GM23338 (cell line): ENCODE data around the gene CTDSPL. TPM values are rescaled to one million over a fixed set of nuclear protein-coding genes. Genes with fewer than 3 reads are reported as not detected.

Experiments used
- ATAC-seq: fragments of 200-7000 bp; cut with Tn5 transposase; 3 replicates; pipeline ENCODE4 v1.9.1; 2020
- DNase-seq: peaks from one replicate; pipeline ENCODE4 v3.0.0-alpha.2; 2015; ENCODE audit warnings: low spot score
- H2AFZ ChIP-seq: fragments of 200-600 bp; sonication (generic); 2 replicates; pipeline ENCODE4 v1.8.0; 2016; ENCODE audit warnings: antibody characterized with exemption, mild to moderate bottlenecking, moderate library complexity
- H3F3A ChIP-seq: fragments of 200-600 bp; sonication (generic); replicated peaks from 2 replicates; pipeline ENCODE4 v1.8.0; 2017; ENCODE audit warnings: antibody characterized with exemption, mixed run types, low read depth
- H3K27ac ChIP-seq: fragments of 200-600 bp; sonication (generic); 2 replicates; pipeline ENCODE4 v1.6.1; 2016; ENCODE audit warnings: low read depth
- H3K27me3 ChIP-seq: fragments of 200-600 bp; sonication (generic); 2 replicates; pipeline ENCODE4 v1.8.0; 2016; ENCODE audit warnings: mild to moderate bottlenecking, mixed run types, moderate library complexity; ENCODE audit not compliant: insufficient read depth
- H3K36me3 ChIP-seq: fragments of 200-600 bp; sonication (generic); 2 replicates; pipeline ENCODE4 v1.8.0; 2016; ENCODE audit warnings: mild to moderate bottlenecking; ENCODE audit not compliant: insufficient read depth
- H3K4me1 ChIP-seq: fragments of 200-600 bp; sonication (generic); 2 replicates; pipeline ENCODE4 v1.8.0; 2016; ENCODE audit warnings: mild to moderate bottlenecking, moderate library complexity; ENCODE audit not compliant: insufficient read depth
- H3K4me2 ChIP-seq: fragments of 200-600 bp; sonication (generic); 2 replicates; pipeline ENCODE4 v1.7.1; 2017; ENCODE audit warnings: mixed run types
- H3K4me3 ChIP-seq: fragments of 200-600 bp; sonication (generic); 2 replicates; pipeline ENCODE4 v1.6.1; 2016; ENCODE audit warnings: mixed run types
- H3K79me2 ChIP-seq: fragments of 200-600 bp; sonication (generic); replicated peaks from 2 replicates; pipeline ENCODE4 v1.8.0; 2017; ENCODE audit warnings: mild to moderate bottlenecking; ENCODE audit not compliant: insufficient read depth
- H3K9me2 ChIP-seq: fragments of 200-600 bp; sonication (generic); 2 replicates; pipeline ENCODE4 v1.8.0; 2017; ENCODE audit not compliant: insufficient read depth
- H4K20me1 ChIP-seq: fragments of 200-600 bp; sonication (generic); replicated peaks from 2 replicates; pipeline ENCODE4 v1.8.0; 2017; ENCODE audit warnings: mild to moderate bottlenecking; ENCODE audit not compliant: insufficient read depth
- H3K27ac Mint-ChIP-seq: 2 replicates; pipeline ENCODE4 v1.8.0; 2020; ENCODE audit warnings: inconsistent platforms, mild to moderate bottlenecking, moderate library complexity, mixed read lengths
- H3K27me3 Mint-ChIP-seq: 3 replicates; pipeline ENCODE4 v1.8.0; 2022; ENCODE audit warnings: low read depth, mild to moderate bottlenecking, moderate library complexity, mixed read lengths, inconsistent platforms; ENCODE audit not compliant: insufficient read depth, poor library complexity
- H3K36me3 Mint-ChIP-seq: 3 replicates; pipeline ENCODE4 v1.8.0; 2021; ENCODE audit warnings: low read depth, mild to moderate bottlenecking, inconsistent platforms, moderate library complexity, mixed read lengths
- H3K4me1 Mint-ChIP-seq: 3 replicates; pipeline ENCODE4 v1.8.0; 2020; ENCODE audit warnings: mild to moderate bottlenecking, inconsistent platforms, mixed read lengths
- H3K4me3 Mint-ChIP-seq: 3 replicates; pipeline ENCODE4 v1.8.0; 2021; ENCODE audit warnings: moderate library complexity, mild to moderate bottlenecking, inconsistent platforms, mixed read lengths
- H3K9me3 Mint-ChIP-seq: 3 replicates; pipeline ENCODE4 v1.8.0; 2020; ENCODE audit warnings: moderate library complexity, mild to moderate bottlenecking, inconsistent platforms, mixed read lengths
- CREB1 ChIP-seq: fragments of 250-450 bp; sonication (Bioruptor Pico); IDR thresholded peaks from 2 replicates; pipeline ENCODE4 v1.5.0; 2020; ENCODE audit warnings: low read depth, mild to moderate bottlenecking, moderate library complexity
- EZH2 ChIP-seq: fragments of 200-600 bp; sonication (generic); IDR thresholded peaks from one replicate; pipeline ENCODE4 v1.8.0; 2017; ENCODE audit warnings: antibody characterized with exemption, mild to moderate bottlenecking, low read depth; ENCODE audit not compliant: unreplicated experiment
- JUNB ChIP-seq: IDR thresholded peaks from one replicate; pipeline ENCODE4 v1.6.1; 2016; ENCODE audit warnings: antibody characterized with exemption; ENCODE audit not compliant: unreplicated experiment
- NANOG ChIP-seq: IDR thresholded peaks from 2 replicates; pipeline ENCODE4 v1.6.1; 2016; ENCODE audit warnings: antibody characterized with exemption, borderline replicate concordance
- POLR2AphosphoS5 ChIP-seq: IDR thresholded peaks from 2 replicates; pipeline ENCODE4 v1.6.1; 2016; ENCODE audit warnings: antibody characterized with exemption, low read depth
- REST ChIP-seq: IDR thresholded peaks from one replicate; pipeline ENCODE4 v1.6.1; 2018; ENCODE audit warnings: antibody characterized with exemption; ENCODE audit not compliant: unreplicated experiment
- STAT1 ChIP-seq: IDR thresholded peaks from one replicate; pipeline ENCODE4 v1.6.1; 2016; ENCODE audit warnings: antibody characterized with exemption; ENCODE audit not compliant: unreplicated experiment
- ZNF114 ChIP-seq: fragments of 250-450 bp; sonication (Bioruptor Pico); IDR thresholded peaks from 2 replicates; pipeline ENCODE4 v1.5.0; 2020; ENCODE audit warnings: mild to moderate bottlenecking, moderate library complexity
- ZNF331 ChIP-seq: fragments of 250-450 bp; sonication (Bioruptor Pico); IDR thresholded peaks from 2 replicates; pipeline ENCODE4 v1.5.0; 2020; ENCODE audit warnings: low read depth, mild to moderate bottlenecking, moderate library complexity
- polyA plus RNA-seq: library from polyadenylated mRNA; unstranded; fragments of >200 nt; fragmentation: Nextera tagmentation; extraction: Ambion mirVana; gene quantifications from 2 replicates; pipeline ENCODE4 v1.2.1, GENCODE V29; 2016
- total RNA-seq: library from RNA; depleted of rRNA; stranded (reverse); fragments of >200 nt; shearing (Covaris generic); gene quantifications from 2 replicates; pipeline ENCODE4 v1.2.3, GENCODE V29; 2014

CTDSPL gene
- total and polyA plus RNA-seq, 2 experiments from 2014 or later, result 23.2 to 42.0 TPM

GRCh38 chr3:37859354-37859753 is 2.3 kb upstream of the CTDSPL start (continued):
- TF ChIP-seq REST (no peak), NANOG (no peak), EZH2 (no peak), ZNF114 (no peak), JUNB (no peak), STAT1 (no peak)

- Histone ChIP-seq H3K4me3 (peak overlapping the region; percentile 87; the same call in 1 of the 2 replicates), H3K27me3 (peaks cover 11% of the 10 kb centered on the region), H3F3A (no peaks in the 10 kb centered on the region), H3K27ac (no peak overlapping the region), H3K79me2 (peaks cover 26% of the 10 kb centered on the region), H3K4me2 (peak overlapping the region; percentile 72), H4K20me1 (peaks cover 1% of the 10 kb centered on the region; the same call in 1 of the 2 replicates), H3K36me3 (no peaks in the 10 kb centered on the region), H3K9me2 (no peaks in the 10 kb centered on the region; the same call in 1 of the 2 replicates), H3K4me1 (peaks cover 19% of the 10 kb centered on the region), H2AFZ (peak overlapping the region; percentile 87; the same call in 1 of the 2 replicates)
- H3K9me3 Mint-ChIP-seq, result peaks cover 5% of the 10 kb centered on the region; the same call in 2 of the 3 replicates
- TF ChIP-seq CREB1 (CRISPR knock-in tag) (no peak), POLR2AphosphoS5 (no peak), EZH2 (no peak), JUNB (no peak)
- H3K4me3 Mint-ChIP-seq, result no peak overlapping the region
- H3K27me3 Mint-ChIP-seq, result peaks cover 30% of the 10 kb centered on the region
- DNase-seq (no peak), ATAC-seq (no peak)
- H3K36me3 Mint-ChIP-seq, result peaks cover 5% of the 10 kb centered on the region; the same call in 2 of the 3 replicates
- H3K4me1 Mint-ChIP-seq, result peaks cover 20% of the 10 kb centered on the region
- no peak overlapping the region for H3K27ac Mint-ChIP-seq
Observed at GRCh38 chr3:37859908-37860199, 1.8 kb upstream of the CTDSPL start.

GRCh38 chr3:37862219-37862902 is 681 bp downstream of the CTDSPL start:
- Mint-ChIP-seq H3K4me3 (peak overlapping the region; percentile 82), H3K27ac (no peak overlapping the region), H3K36me3 (peaks cover 5% of the 10 kb centered on the region; the same call in 2 of the 3 replicates), H3K4me1 (peaks cover 23% of the 10 kb centered on the region), H3K27me3 (peaks cover 29% of the 10 kb centered on the region), H3K9me3 (peaks cover 5% of the 10 kb centered on the region; the same call in 2 of the 3 replicates)
- peak; percentile 66 for DNase-seq
- peak overlapping the region; percentile 90 for H3K4me2 ChIP-seq
- H3K4me3 ChIP-seq, result peak overlapping the region; percentile 85
- H3K27ac ChIP-seq, result no peak overlapping the region
- H2AFZ ChIP-seq, result no peak overlapping the region; the same call in 1 of the 2 replicates
- no peaks in the 10 kb centered on the region for H3K36me3 ChIP-seq
- peaks cover 26% of the 10 kb centered on the region for H3K4me1 ChIP-seq
- peaks cover 5% of the 10 kb centered on the region; the same call in 1 of the 2 replicates for H4K20me1 ChIP-seq
- H3K27me3 ChIP-seq, result peaks cover 11% of the 10 kb centered on the region
- TF ChIP-seq CREB1 (CRISPR knock-in tag) (no peak), STAT1 (no peak), REST (no peak), POLR2AphosphoS5 (no peak), ZNF331 (CRISPR knock-in tag) (no peak)
- H3K9me2 ChIP-seq, result no peaks in the 10 kb centered on the region
- H3F3A ChIP-seq, result no peaks in the 10 kb centered on the region
- peak; percentile 4 for ATAC-seq
- H3K79me2 ChIP-seq, result peaks cover 51% of the 10 kb centered on the region
